GM12891 (cell line): ENCODE measurements around the gene FOXK1.

Source experiments
- POLR2A ChIP-seq: IDR thresholded peaks from 2 replicates; pipeline ENCODE4 v1.6.1; 2011; ENCODE audit warnings: low read depth, low read length, control low read depth
- SPI1 ChIP-seq: IDR thresholded peaks from 2 replicates; pipeline ENCODE4 v1.6.1; 2011; ENCODE audit warnings: low read depth, low read length, control low read depth
- TAF1 ChIP-seq: IDR thresholded peaks from 2 replicates; pipeline ENCODE4 v1.6.1; 2011; ENCODE audit warnings: low read depth, low read length, control low read depth

GRCh38 chr7:4720225-4720624, 38.1 kb downstream of the FOXK1 start:
- TF ChIP-seq POLR2A (no peak), SPI1 (0 out of 2 replicates have a peak, but pooled peaks have one; percentile 13), TAF1 (no peak)
